ENCODE measurements around the gene ZSCAN20. TPM values are rescaled to one million over a fixed set of nuclear protein-coding genes. Genes with fewer than 3 reads are reported as not detected.
A peak's percentile ranks its signal among the peaks of the same experiment; 100 is the strongest.

ZSCAN20 gene
- total RNA-seq, 4 donors from 2014 or later: 5.1 to 8.2 (median 7.0) TPM

GRCh38 chr1:33443705-33444180, 28.7 kb upstream of the ZSCAN20 start:
- no peaks in the 10 kb centered on the region for H3K27me3 ChIP-seq
- DNase-seq: no peak
- TF ChIP-seq POLR2A (IDR thresholded peaks at IDR 0.05) (no peak), CTCF (IDR thresholded peaks at IDR 0.05) (no peak)
- WGBS, 2 donors: 33 to 59% methylated on average over 3 to 6 of the region's 6 CpGs
- H3K9me3 ChIP-seq: no peaks in the 10 kb centered on the region
- H3K4me1 ChIP-seq: no peaks in the 10 kb centered on the region
- H3K36me3 ChIP-seq: no peaks in the 10 kb centered on the region
- intact Hi-C loops (cut with DNase I): no loop called here
- H3K27ac ChIP-seq: no peak overlapping the region
- H3K4me3 ChIP-seq (replicated peaks in 1 of 3): no peak overlapping the region

GRCh38 chr1:33445108-33445507, 27.3 kb upstream of the ZSCAN20 start:
- no peak for DNase-seq
- 76 to 77% methylated on average over 6 of the region's 6 CpGs for WGBS, 2 donors
- intact Hi-C loops (cut with DNase I): no loop called here
- Histone ChIP-seq H3K36me3 (no peaks in the 10 kb centered on the region), H3K4me3 (replicated peaks in 1 of 3) (no peak overlapping the region), H3K9me3 (no peaks in the 10 kb centered on the region), H3K27me3 (no peaks in the 10 kb centered on the region), H3K4me1 (no peaks in the 10 kb centered on the region), H3K27ac (no peak overlapping the region)
- TF ChIP-seq CTCF (IDR thresholded peaks at IDR 0.05) (no peak), POLR2A (IDR thresholded peaks at IDR 0.05) (no peak)

- intact Hi-C loops (cut with DNase I): no loop called here
- H3K27me3 ChIP-seq: no peaks in the 10 kb centered on the region
- WGBS, 2 donors: 95% methylated on average over 3 of the region's 3 CpGs
- H3K9me3 ChIP-seq: no peaks in the 10 kb centered on the region
- no peak for DNase-seq
- no peaks in the 10 kb centered on the region for H3K4me1 ChIP-seq
- H3K4me3 ChIP-seq (replicated peaks in 1 of 3): no peak overlapping the region
- no peak overlapping the region for H3K27ac ChIP-seq
- H3K36me3 ChIP-seq: no peaks in the 10 kb centered on the region
- TF ChIP-seq POLR2A (IDR thresholded peaks at IDR 0.05): no peak
- TF ChIP-seq CTCF (IDR thresholded peaks at IDR 0.05): no peak
These were observed 25.9 kb upstream of the ZSCAN20 start for GRCh38 chr1:33446590-33446989.

GRCh38 chr1:33454646-33455282, 17.7 kb upstream of the ZSCAN20 start:
- WGBS, 2 donors: 94 to 95% methylated on average over 8 of the region's 8 CpGs
- Histone ChIP-seq H3K9me3 (no peaks in the 10 kb centered on the region), H3K27me3 (no peaks in the 10 kb centered on the region), H3K4me1 (no peaks in the 10 kb centered on the region), H3K27ac (no peak overlapping the region), H3K36me3 (no peaks in the 10 kb centered on the region), H3K4me3 (replicated peaks in 1 of 3) (no peak overlapping the region)
- TF ChIP-seq CTCF (IDR thresholded peaks at IDR 0.05) (no peak), POLR2A (IDR thresholded peaks at IDR 0.05) (no peak)
- intact Hi-C loops (cut with DNase I): no loop called here
- DNase-seq: no peak

- DNase-seq: peak; percentile 61 to 69
- TF ChIP-seq POLR2A (IDR thresholded peaks at IDR 0.05): no peak
- TF ChIP-seq CTCF (IDR thresholded peaks at IDR 0.05): peak in 4 of 6 experiments; percentile 60 to 95 (median 74)
- 43 to 44% methylated on average over 8 of the region's 8 CpGs for WGBS, 2 donors
- no peak overlapping the region for H3K4me3 ChIP-seq (replicated peaks in 1 of 3)
- peaks cover 0 to 6% of the 10 kb centered on the region in 2 donors for H3K4me1 ChIP-seq
- H3K27me3 ChIP-seq: no peaks in the 10 kb centered on the region
- H3K9me3 ChIP-seq: no peaks in the 10 kb centered on the region
- H3K27ac ChIP-seq: no peak overlapping the region
- intact Hi-C loops (cut with DNase I): no loop called here
- no peaks in the 10 kb centered on the region for H3K36me3 ChIP-seq
These were observed 16.6 kb upstream of the ZSCAN20 start for GRCh38 chr1:33455539-33456501.
